Smooth muscle cell (in vitro differentiated cells): ENCODE measurements around the gene THAP9. TPM values are rescaled to one million over a fixed set of nuclear protein-coding genes. Genes with fewer than 3 reads are reported as not detected.
A peak's percentile ranks its signal among the peaks of the same experiment; 100 is the strongest.

Experiments used
- DNase-seq: peaks from one replicate; lab custom pipeline; 2025; ENCODE audit not compliant: unreplicated experiment; lab: John Stamatoyannopoulos, UW
- H2AFZ ChIP-seq: fragments of 200-600 bp; sonication (generic); 2 replicates; pipeline ENCODE4 v1.6.0; 2016; ENCODE audit warnings: antibody characterized with exemption, low read depth, mild to moderate bottlenecking
- H3F3A ChIP-seq: fragments of 200-600 bp; sonication (generic); 2 replicates; pipeline ENCODE4 v1.6.0; 2017; ENCODE audit warnings: antibody characterized with exemption, low read depth
- H3K27ac ChIP-seq: fragments of 200-600 bp; sonication (generic); 2 replicates; pipeline ENCODE4 v1.5.1; 2016; ENCODE audit warnings: low read depth, mild to moderate bottlenecking
- H3K27me3 ChIP-seq: fragments of 200-600 bp; sonication (generic); 2 replicates; pipeline ENCODE4 v1.6.1; 2016; ENCODE audit warnings: low read depth, mild to moderate bottlenecking
- H3K36me3 ChIP-seq: fragments of 200-600 bp; sonication (generic); 2 replicates; pipeline ENCODE4 v1.5.1; 2016; ENCODE audit warnings: low read depth
- H3K4me1 ChIP-seq: fragments of 200-600 bp; sonication (generic); 2 replicates; pipeline ENCODE4 v1.5.1; 2016; ENCODE audit warnings: low read depth
- H3K4me2 ChIP-seq: fragments of 200-600 bp; sonication (generic); 2 replicates; pipeline ENCODE4 v1.6.0; 2016; ENCODE audit warnings: mild to moderate bottlenecking
- H3K4me3 ChIP-seq: fragments of 200-600 bp; sonication (generic); 2 replicates; pipeline ENCODE4 v1.5.1; 2016; ENCODE audit warnings: mild to moderate bottlenecking
- H3K79me2 ChIP-seq: fragments of 200-600 bp; sonication (generic); 2 replicates; pipeline ENCODE4 v1.6.0; 2016; ENCODE audit warnings: low read depth, mild to moderate bottlenecking
- H3K9ac ChIP-seq: fragments of 200-600 bp; sonication (generic); 2 replicates; pipeline ENCODE4 v1.6.0; 2016; ENCODE audit warnings: low read depth
- H3K9me3 ChIP-seq: fragments of 200-600 bp; sonication (generic); replicated peaks from 2 replicates; pipeline ENCODE4 v1.5.1; 2016; ENCODE audit warnings: low read depth
- H4K20me1 ChIP-seq: fragments of 200-600 bp; sonication (generic); 2 replicates; pipeline ENCODE4 v1.6.0; 2016; ENCODE audit warnings: low read depth
- CTCF ChIP-seq: fragments of 200-600 bp; sonication (generic); IDR thresholded peaks from 2 replicates; pipeline ENCODE4 v1.5.1; 2017; ENCODE audit warnings: borderline replicate concordance, mild to moderate bottlenecking, antibody characterized with exemption; ENCODE audit not compliant: insufficient read depth, poor library complexity, severe bottlenecking
- WGBS: methylation state at CpG from one replicate; pipeline ENCODE4 v1.1.7; 2016; ENCODE audit warnings: low lambda C conversion rate; 5-methylcytosine and 5-hydroxymethylcytosine counted together
- polyA plus RNA-seq: library from polyadenylated mRNA; unstranded; fragments of >200 nt; fragmentation: Nextera tagmentation; extraction: Ambion mirVana; gene quantifications from 2 replicates; pipeline ENCODE4 v1.2.1, GENCODE V29; 2016
- total RNA-seq: library from RNA; depleted of rRNA; stranded (reverse); fragments of >200 nt; gene quantifications from 2 replicates; pipeline ENCODE4 v1.2.3, GENCODE V29; 2014

THAP9 gene
- total and polyA plus RNA-seq, 2 experiments from 2014 or later, result 1.2 to 4.4 TPM

DNA sequence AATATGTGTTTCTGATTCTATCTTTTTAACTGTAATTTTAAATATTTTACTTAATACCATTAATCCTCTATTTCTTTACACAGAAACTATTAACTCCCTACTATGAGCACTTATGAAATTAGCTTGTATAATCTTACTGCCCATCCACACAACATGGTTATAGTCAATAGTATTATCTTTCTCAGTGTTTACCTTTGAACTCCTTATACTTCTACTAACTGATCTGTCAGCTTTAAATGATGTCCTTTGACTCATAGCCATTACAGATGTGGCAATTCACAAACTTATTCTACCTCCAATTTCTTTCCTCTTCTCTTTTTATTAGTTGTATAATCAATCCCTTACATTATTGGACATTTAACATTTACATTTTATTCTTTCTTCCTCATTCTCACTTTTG lies 15.1 kb upstream of the THAP9 start:
- peaks cover 100% of the 10 kb centered on the region for H4K20me1 ChIP-seq
- no peaks in the 10 kb centered on the region for H3K27me3 ChIP-seq
- peak overlapping the region; percentile 50 for H3K4me3 ChIP-seq
- no peak overlapping the region for H3K9ac ChIP-seq
- H3K9me3 ChIP-seq, result no peaks in the 10 kb centered on the region
- peak overlapping the region; percentile 76 for H3K27ac ChIP-seq
- peak overlapping the region; percentile 96 for H3K4me2 ChIP-seq
- peaks cover 32% of the 10 kb centered on the region for H3K4me1 ChIP-seq
- no peak overlapping the region for H2AFZ ChIP-seq
- H3K79me2 ChIP-seq, result peaks cover 100% of the 10 kb centered on the region
- peaks cover 3% of the 10 kb centered on the region for H3K36me3 ChIP-seq
- no peak for DNase-seq
- H3F3A ChIP-seq, result no peaks in the 10 kb centered on the region
- TF ChIP-seq CTCF, result no peak

DNA sequence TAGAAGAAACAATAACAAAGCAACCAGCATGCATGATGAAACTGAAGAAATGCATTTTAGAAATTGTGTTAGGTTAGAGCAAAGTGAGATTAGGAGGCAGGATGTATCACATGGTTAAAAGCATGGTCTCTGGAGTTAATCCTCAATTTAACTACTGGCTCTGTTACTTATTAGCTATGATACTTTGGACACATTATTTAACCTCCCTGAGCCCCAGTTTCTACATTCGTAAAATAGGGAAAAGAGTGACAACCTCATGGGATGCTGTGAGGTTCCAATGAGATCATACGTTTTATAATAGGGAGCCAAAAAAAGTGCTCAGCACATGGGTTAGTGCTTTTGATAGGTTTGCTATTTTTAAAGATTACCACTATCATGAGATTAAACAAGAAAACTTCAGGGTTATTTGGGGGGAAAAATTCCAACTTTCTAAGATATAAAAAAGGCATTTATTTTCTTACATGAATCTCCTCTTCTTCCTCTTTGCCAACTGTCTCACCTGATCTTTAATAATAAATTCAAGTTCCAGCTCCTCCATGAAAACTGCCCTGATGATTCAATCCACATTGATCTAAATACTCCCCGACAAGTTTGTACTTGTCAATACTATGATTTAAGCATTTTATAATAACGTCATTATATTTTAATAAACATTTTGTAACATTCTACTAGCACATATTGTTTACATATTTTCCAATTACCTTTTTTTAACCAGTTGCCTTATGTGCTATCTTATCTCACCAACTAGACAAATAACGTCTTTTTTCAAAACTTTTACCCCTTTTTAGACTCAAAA lies 14.2 kb upstream of the THAP9 start:
- peaks cover 32% of the 10 kb centered on the region for H3K4me1 ChIP-seq
- WGBS, result 60% methylated on average over 5 of the region's 5 CpGs
- peaks cover 95% of the 10 kb centered on the region for H3K79me2 ChIP-seq
- H3K4me2 ChIP-seq, result peak overlapping the region; percentile 96
- H3K9ac ChIP-seq, result peak overlapping the region; percentile 59
- H3K9me3 ChIP-seq, result no peaks in the 10 kb centered on the region
- no peaks in the 10 kb centered on the region for H3K36me3 ChIP-seq
- H4K20me1 ChIP-seq, result peaks cover 91% of the 10 kb centered on the region
- no peak overlapping the region for H2AFZ ChIP-seq
- H3F3A ChIP-seq, result peaks cover 3% of the 10 kb centered on the region
- TF ChIP-seq CTCF, result no peak
- no peaks in the 10 kb centered on the region for H3K27me3 ChIP-seq
- peak overlapping the region; percentile 76 for H3K27ac ChIP-seq
- H3K4me3 ChIP-seq, result peak overlapping the region; percentile 50
- no peak for DNase-seq

DNA sequence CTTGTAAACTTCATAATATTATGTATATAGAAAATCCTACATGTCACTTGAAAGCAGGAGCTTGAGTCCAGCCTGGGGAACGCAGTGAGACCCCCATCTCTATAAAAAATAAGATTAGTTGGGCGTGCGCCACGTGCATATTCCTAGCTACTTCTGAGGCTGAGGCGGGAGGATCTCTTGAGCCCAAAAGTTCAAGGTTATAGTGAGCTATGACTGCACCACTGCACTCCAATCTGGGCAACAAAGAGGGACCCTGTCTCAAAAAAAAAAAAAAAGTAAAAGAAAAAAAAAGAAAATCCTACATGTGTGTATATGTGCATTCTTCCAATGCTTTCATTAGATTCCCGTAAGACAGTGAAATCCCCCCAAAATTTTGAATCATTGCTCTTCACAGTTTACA lies 11.2 kb upstream of the THAP9 start:
- no peak for DNase-seq
- Histone ChIP-seq H3K9me3 (no peaks in the 10 kb centered on the region), H3K4me1 (peaks cover 44% of the 10 kb centered on the region), H3K9ac (peak overlapping the region; percentile 100), H3K4me3 (peak overlapping the region; percentile 99), H3K27me3 (no peaks in the 10 kb centered on the region), H3F3A (peaks cover 12% of the 10 kb centered on the region), H3K36me3 (peaks cover 7% of the 10 kb centered on the region), H3K27ac (peak overlapping the region; percentile 100), H3K4me2 (peak overlapping the region; percentile 96), H3K79me2 (peaks cover 73% of the 10 kb centered on the region), H4K20me1 (peaks cover 61% of the 10 kb centered on the region), H2AFZ (no peak overlapping the region)
- no peak for TF ChIP-seq CTCF
- WGBS, result 45% methylated on average over 6 of the region's 6 CpGs

- under 1% methylated on average over 16 of the region's 16 CpGs for WGBS
These were observed 10.0 kb upstream of the THAP9 start for GRCh38 chr4:82890528-82890900.

More at GRCh38 chr4:82890528-82890900, 10.0 kb upstream of the THAP9 start:
- Histone ChIP-seq H3K4me3 (peak overlapping the region; percentile 99), H3K9ac (peak overlapping the region; percentile 100), H3K4me1 (peaks cover 37% of the 10 kb centered on the region), H2AFZ (no peak overlapping the region), H3K79me2 (peaks cover 68% of the 10 kb centered on the region), H3K9me3 (no peaks in the 10 kb centered on the region), H3K36me3 (peaks cover 14% of the 10 kb centered on the region), H3K27me3 (no peaks in the 10 kb centered on the region), H3K4me2 (peak overlapping the region; percentile 96), H3K27ac (peak overlapping the region; percentile 100), H4K20me1 (peaks cover 49% of the 10 kb centered on the region), H3F3A (peaks cover 12% of the 10 kb centered on the region)
- no peak for TF ChIP-seq CTCF
- DNase-seq, result no peak
